LNCaP clone FGC (cell line): Measurements from ENCODE around the gene SYNC.
"Not testable (repeated sequence)": the region's sequence is repeated elsewhere in the genome, so short reads cannot be mapped to it uniquely, and the experiment has no call there.

Source experiments
- DNase-seq: peaks from one replicate; pipeline ENCODE4 v3.0.0-alpha.2; 2011; ENCODE audit warnings: low read depth
- H3K4me3 ChIP-seq: 2 replicates; pipeline ENCODE4 v1.5.1; 2011; ENCODE audit warnings: mild to moderate bottlenecking, low read depth, low read length, control low read depth
- TF ChIP-seq, protein P1 (sequence below): IDR thresholded peaks from 2 replicates; pipeline ENCODE4 v1.5.1; 2012; ENCODE audit warnings: mild to moderate bottlenecking; ENCODE audit not compliant: control insufficient read depth, insufficient read depth; ENCODE audit errors: extremely low read depth

The SYNC gene

DNA sequence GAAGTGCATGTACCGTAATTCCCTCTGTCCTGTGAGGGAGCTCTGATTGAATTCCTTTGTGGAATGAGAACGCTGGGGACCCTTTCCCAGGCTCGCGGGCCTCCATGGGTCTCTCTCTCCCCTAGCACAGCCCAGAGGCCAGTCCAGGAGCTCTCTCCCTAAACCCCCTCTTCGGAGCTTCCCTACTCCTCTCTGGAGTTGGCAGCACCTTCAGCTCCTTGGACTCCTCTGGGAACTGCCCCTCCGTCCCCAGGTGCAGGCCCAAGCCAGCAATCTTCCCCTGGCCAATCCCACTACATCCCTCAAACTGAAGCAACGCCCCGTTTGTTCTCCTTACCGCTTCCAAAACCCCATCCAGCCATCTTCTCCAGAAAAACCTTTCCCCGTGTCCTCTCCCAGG is 10.5 kb upstream of the SYNC start:
- DNase-seq, result no peak
- TF ChIP-seq, protein P1, sequence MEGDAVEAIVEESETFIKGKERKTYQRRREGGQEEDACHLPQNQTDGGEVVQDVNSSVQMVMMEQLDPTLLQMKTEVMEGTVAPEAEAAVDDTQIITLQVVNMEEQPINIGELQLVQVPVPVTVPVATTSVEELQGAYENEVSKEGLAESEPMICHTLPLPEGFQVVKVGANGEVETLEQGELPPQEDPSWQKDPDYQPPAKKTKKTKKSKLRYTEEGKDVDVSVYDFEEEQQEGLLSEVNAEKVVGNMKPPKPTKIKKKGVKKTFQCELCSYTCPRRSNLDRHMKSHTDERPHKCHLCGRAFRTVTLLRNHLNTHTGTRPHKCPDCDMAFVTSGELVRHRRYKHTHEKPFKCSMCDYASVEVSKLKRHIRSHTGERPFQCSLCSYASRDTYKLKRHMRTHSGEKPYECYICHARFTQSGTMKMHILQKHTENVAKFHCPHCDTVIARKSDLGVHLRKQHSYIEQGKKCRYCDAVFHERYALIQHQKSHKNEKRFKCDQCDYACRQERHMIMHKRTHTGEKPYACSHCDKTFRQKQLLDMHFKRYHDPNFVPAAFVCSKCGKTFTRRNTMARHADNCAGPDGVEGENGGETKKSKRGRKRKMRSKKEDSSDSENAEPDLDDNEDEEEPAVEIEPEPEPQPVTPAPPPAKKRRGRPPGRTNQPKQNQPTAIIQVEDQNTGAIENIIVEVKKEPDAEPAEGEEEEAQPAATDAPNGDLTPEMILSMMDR, result no peak
- H3K4me3 ChIP-seq, result no peak overlapping the region

- DNase-seq, H3K4me3 ChIP-seq: not testable (repeated sequence)
Observed at GRCh38 chr1:32711221-32711620, 8.7 kb upstream of the SYNC start.

- H3K4me3 ChIP-seq, result no peak overlapping the region
- no peak for DNase-seq
- TF ChIP-seq, protein P1, result no peak
Observed at GRCh38 chr1:32709476-32709875, 6.9 kb upstream of the SYNC start.

DNA sequence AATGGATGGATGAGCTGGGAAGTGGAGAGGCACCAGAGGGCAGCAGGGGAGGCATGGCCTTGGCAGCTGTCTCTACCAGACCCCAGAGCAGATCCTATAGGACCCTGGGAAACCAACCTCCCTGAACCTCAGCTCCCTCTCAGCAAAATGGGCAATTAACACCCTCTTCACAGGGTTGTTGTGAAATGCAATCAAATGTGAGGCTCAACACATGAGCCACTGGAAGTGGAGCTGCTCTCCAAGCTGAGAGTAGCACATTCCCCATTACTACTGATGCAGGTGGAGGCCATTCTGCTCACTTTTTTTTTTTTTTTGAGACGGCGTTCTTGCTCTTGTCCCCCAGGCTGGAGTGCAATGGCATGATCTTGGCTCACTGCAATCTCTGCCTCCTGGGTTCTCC is 6.5 kb upstream of the SYNC start:
- no peak for DNase-seq
- no peak overlapping the region for H3K4me3 ChIP-seq
- TF ChIP-seq, protein P1, result no peak

GRCh38 chr1:32706491-32706890 is 3.9 kb upstream of the SYNC start:
- DNase-seq, result peak; percentile 79
- TF ChIP-seq, protein P1, result no peak
- no peak overlapping the region for H3K4me3 ChIP-seq

GRCh38 chr1:32705516-32705915 is 2.9 kb upstream of the SYNC start:
- no peak for DNase-seq
- no peak overlapping the region for H3K4me3 ChIP-seq
- TF ChIP-seq, protein P1, result no peak

DNA sequence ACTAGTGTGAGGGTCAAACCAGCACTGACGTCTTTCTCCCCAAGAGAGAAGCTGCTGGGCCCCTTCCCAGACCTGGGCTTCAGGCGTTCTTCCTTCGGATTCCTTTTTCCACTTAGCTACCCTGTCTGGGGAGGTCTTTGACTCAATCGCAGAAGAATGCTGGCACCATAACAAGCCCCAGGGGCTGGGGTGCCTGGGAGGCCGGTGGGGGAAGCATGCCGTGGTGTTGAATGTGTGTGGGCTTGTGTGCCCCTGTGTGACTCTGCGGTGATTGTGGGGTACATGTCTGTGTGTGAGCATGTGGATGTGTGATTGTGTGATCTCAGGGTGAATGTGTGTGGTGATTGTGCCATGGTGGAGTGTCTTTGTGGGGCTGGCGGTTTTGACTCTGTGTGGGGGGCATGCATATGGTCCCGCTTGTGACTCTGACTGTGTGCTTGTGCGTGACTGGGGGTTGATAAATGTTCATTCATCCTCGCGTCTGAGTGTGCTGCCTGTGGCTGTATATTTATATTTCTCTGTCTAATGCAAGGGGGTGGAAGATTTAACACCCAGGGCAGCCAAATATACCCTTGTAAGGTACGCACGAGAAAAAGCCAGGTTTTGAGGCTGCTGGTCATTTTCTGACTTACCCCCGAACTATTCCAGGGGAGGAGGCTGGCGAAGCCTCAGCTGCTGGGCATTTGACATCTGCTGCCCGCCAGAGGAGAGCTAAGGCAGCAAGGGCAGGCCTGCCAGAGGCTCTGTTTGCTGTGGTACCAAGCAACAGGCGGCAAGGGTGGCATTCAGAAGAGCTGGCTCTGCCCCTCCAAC is 1.1 kb upstream of the SYNC start:
- no peak for DNase-seq
- TF ChIP-seq, protein P1, result no peak
- no peak overlapping the region for H3K4me3 ChIP-seq
